ENCODE data around the gene KCND3. TPM values are rescaled to one million over a fixed set of nuclear protein-coding genes. Genes with fewer than 3 reads are reported as not detected.

KCND3 gene
- polyA plus RNA-seq, 1 donor from 2014 or later: 7.8 TPM

DNA sequence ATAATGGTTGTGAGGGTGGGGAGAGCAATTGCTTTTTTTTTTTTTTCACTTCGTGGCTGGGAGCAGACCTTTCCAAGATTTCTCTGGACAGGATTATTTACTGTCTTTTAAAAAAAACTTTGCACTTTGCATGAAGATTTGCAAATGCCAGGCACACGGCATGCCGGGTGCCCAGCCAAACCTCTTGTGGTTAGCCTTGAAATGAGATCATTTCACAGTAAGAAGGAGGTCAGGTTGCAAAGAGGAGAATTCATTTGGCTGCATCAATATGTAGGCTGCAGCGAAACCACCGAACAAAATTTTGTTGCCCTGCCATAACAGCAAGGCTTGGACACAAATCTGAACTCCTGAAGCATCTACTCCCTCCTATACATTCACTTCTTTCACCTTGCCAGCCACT is 36.5 kb upstream of the KCND3 start:
- no peaks in the 10 kb centered on the region for H3K9me2 ChIP-seq (ENCODE audit: insufficient read depth, low read length)
- no peaks in the 10 kb centered on the region for H3F3A ChIP-seq (ENCODE audit: insufficient read depth, low read length, poor library complexity, severe bottlenecking)
- no peaks in the 10 kb centered on the region for H3K36me3 ChIP-seq (ENCODE audit: insufficient read depth, low read length)
- H3K27ac ChIP-seq (ENCODE audit: low read length): no peak overlapping the region
- no peak overlapping the region for H3K4me2 ChIP-seq (ENCODE audit: low read length)
- no peaks in the 10 kb centered on the region for H4K20me1 ChIP-seq (ENCODE audit: insufficient read depth)
- no peaks in the 10 kb centered on the region for H3K79me2 ChIP-seq (replicated peaks; ENCODE audit: insufficient read depth, low read length)
- no peak overlapping the region for H2AFZ ChIP-seq (ENCODE audit: low read depth, low read length)
- H3K27me3 ChIP-seq (ENCODE audit: insufficient read depth, low read depth, low read length): no peaks in the 10 kb centered on the region
- no peak overlapping the region for H3K4me3 ChIP-seq (ENCODE audit: low read length)
- TF ChIP-seq MXI1 (conservative IDR thresholded peaks at IDR 0.05; ENCODE audit: poor library complexity, severe bottlenecking): no peak
- TF ChIP-seq RAD21 (conservative IDR thresholded peaks at IDR 0.05): no peak
- TF ChIP-seq, protein P1, sequence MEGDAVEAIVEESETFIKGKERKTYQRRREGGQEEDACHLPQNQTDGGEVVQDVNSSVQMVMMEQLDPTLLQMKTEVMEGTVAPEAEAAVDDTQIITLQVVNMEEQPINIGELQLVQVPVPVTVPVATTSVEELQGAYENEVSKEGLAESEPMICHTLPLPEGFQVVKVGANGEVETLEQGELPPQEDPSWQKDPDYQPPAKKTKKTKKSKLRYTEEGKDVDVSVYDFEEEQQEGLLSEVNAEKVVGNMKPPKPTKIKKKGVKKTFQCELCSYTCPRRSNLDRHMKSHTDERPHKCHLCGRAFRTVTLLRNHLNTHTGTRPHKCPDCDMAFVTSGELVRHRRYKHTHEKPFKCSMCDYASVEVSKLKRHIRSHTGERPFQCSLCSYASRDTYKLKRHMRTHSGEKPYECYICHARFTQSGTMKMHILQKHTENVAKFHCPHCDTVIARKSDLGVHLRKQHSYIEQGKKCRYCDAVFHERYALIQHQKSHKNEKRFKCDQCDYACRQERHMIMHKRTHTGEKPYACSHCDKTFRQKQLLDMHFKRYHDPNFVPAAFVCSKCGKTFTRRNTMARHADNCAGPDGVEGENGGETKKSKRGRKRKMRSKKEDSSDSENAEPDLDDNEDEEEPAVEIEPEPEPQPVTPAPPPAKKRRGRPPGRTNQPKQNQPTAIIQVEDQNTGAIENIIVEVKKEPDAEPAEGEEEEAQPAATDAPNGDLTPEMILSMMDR (IDR thresholded peaks at IDR 0.05; ENCODE audit: poor library complexity, severe bottlenecking): no peak
- TF ChIP-seq, protein P2, sequence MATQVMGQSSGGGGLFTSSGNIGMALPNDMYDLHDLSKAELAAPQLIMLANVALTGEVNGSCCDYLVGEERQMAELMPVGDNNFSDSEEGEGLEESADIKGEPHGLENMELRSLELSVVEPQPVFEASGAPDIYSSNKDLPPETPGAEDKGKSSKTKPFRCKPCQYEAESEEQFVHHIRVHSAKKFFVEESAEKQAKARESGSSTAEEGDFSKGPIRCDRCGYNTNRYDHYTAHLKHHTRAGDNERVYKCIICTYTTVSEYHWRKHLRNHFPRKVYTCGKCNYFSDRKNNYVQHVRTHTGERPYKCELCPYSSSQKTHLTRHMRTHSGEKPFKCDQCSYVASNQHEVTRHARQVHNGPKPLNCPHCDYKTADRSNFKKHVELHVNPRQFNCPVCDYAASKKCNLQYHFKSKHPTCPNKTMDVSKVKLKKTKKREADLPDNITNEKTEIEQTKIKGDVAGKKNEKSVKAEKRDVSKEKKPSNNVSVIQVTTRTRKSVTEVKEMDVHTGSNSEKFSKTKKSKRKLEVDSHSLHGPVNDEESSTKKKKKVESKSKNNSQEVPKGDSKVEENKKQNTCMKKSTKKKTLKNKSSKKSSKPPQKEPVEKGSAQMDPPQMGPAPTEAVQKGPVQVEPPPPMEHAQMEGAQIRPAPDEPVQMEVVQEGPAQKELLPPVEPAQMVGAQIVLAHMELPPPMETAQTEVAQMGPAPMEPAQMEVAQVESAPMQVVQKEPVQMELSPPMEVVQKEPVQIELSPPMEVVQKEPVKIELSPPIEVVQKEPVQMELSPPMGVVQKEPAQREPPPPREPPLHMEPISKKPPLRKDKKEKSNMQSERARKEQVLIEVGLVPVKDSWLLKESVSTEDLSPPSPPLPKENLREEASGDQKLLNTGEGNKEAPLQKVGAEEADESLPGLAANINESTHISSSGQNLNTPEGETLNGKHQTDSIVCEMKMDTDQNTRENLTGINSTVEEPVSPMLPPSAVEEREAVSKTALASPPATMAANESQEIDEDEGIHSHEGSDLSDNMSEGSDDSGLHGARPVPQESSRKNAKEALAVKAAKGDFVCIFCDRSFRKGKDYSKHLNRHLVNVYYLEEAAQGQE (IDR thresholded peaks at IDR 0.05; ENCODE audit: borderline replicate concordance): no peak
- TF ChIP-seq SMC3 (conservative IDR thresholded peaks at IDR 0.05; ENCODE audit: poor library complexity): no peak
- no peak for TF ChIP-seq TAF1 (IDR thresholded peaks at IDR 0.05; ENCODE audit: low read depth)
- TF ChIP-seq EP300 (conservative IDR thresholded peaks at IDR 0.05; ENCODE audit: poor library complexity, severe bottlenecking): no peak
- TF ChIP-seq POLR2AphosphoS5 (IDR thresholded peaks at IDR 0.05): no peak
- no peak for TF ChIP-seq EZH2 (IDR thresholded peaks at IDR 0.05; ENCODE audit: borderline replicate concordance, insufficient read depth, low read length, poor library complexity, severe bottlenecking)
- no peaks in the 10 kb centered on the region for H3K9me3 ChIP-seq (ENCODE audit: low read length)
- no peak overlapping the region for H3K9ac ChIP-seq (ENCODE audit: low read length)

DNA sequence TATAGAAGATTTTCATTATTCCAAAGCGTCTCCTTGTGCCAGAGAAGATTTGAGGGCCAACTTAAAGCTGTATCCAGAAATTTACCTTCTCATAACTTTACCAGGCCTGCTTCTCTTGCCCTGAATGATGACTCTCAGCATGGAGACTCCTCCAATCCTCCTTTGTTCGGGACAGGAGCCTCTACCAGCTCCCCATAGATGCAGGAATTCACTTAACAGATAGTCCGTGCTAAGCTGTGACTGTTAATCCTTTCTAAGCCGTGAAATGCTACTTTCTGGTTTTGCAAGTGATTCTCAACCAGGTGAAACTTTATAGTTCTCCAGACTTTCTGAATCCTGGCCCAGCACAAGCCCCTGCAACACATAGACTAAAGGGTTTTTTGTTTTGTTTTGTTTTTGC is 31.8 kb upstream of the KCND3 start:
- Histone ChIP-seq H3K4me3 (ENCODE audit: low read length) (no peak overlapping the region), H3F3A (ENCODE audit: insufficient read depth, low read length, poor library complexity, severe bottlenecking) (no peaks in the 10 kb centered on the region), H3K9me2 (ENCODE audit: insufficient read depth, low read length) (no peaks in the 10 kb centered on the region), H3K27me3 (ENCODE audit: insufficient read depth, low read depth, low read length) (no peaks in the 10 kb centered on the region), H3K4me2 (ENCODE audit: low read length) (no peak overlapping the region), H3K9me3 (ENCODE audit: low read length) (no peaks in the 10 kb centered on the region), H3K9ac (ENCODE audit: low read length) (no peak overlapping the region), H3K36me3 (ENCODE audit: insufficient read depth, low read length) (no peaks in the 10 kb centered on the region), H3K27ac (ENCODE audit: low read length) (no peak overlapping the region), H4K20me1 (ENCODE audit: insufficient read depth) (no peaks in the 10 kb centered on the region), H3K79me2 (replicated peaks; ENCODE audit: insufficient read depth, low read length) (no peaks in the 10 kb centered on the region), H2AFZ (ENCODE audit: low read depth, low read length) (no peak overlapping the region)
- TF ChIP-seq, protein P1 (IDR thresholded peaks at IDR 0.05; ENCODE audit: poor library complexity, severe bottlenecking): no peak
- TF ChIP-seq RAD21 (conservative IDR thresholded peaks at IDR 0.05) (no peak), SMC3 (conservative IDR thresholded peaks at IDR 0.05; ENCODE audit: poor library complexity) (no peak), MXI1 (conservative IDR thresholded peaks at IDR 0.05; ENCODE audit: poor library complexity, severe bottlenecking) (no peak), EP300 (conservative IDR thresholded peaks at IDR 0.05; ENCODE audit: poor library complexity, severe bottlenecking) (no peak), EZH2 (IDR thresholded peaks at IDR 0.05; ENCODE audit: borderline replicate concordance, insufficient read depth, low read length, poor library complexity, severe bottlenecking) (no peak), TAF1 (IDR thresholded peaks at IDR 0.05; ENCODE audit: low read depth) (no peak)
